Activated CD8-positive, alpha-beta memory T cell treated with anti-CD3 and anti-CD28 coated beads for 36 hours (primary cell): ENCODE measurements around the gene NR2F6. TPM values are rescaled to one million over a fixed set of nuclear protein-coding genes. Genes with fewer than 3 reads are reported as not detected.
"Not testable (repeated sequence)": the region's sequence is repeated elsewhere in the genome, so short reads cannot be mapped to it uniquely, and the experiment has no call there.

Source experiments
- CTCF ChIA-PET: fragments of 350-600 bp; sonication (Branson Sonifier 250); formaldehyde crosslinking; loops from one replicate; lab custom pipeline; 2021; ENCODE audit warnings: antibody characterized with exemption; lab: Charles Lee
- POLR2A ChIA-PET: fragments of 350-600 bp; sonication (Branson Sonifier 250); formaldehyde crosslinking; loops from one replicate; lab custom pipeline; 2021; ENCODE audit warnings: antibody characterized with exemption; lab: Charles Lee
- total RNA-seq, 2 experiments: library from RNA; stranded (reverse); gene quantifications; one replicate each; pipeline ENCODE4 v1.2.3, GENCODE V29; 2021

NR2F6 gene
- total RNA-seq, 2 experiments from 2014 or later, result 9.7 to 10.3 TPM

DNA sequence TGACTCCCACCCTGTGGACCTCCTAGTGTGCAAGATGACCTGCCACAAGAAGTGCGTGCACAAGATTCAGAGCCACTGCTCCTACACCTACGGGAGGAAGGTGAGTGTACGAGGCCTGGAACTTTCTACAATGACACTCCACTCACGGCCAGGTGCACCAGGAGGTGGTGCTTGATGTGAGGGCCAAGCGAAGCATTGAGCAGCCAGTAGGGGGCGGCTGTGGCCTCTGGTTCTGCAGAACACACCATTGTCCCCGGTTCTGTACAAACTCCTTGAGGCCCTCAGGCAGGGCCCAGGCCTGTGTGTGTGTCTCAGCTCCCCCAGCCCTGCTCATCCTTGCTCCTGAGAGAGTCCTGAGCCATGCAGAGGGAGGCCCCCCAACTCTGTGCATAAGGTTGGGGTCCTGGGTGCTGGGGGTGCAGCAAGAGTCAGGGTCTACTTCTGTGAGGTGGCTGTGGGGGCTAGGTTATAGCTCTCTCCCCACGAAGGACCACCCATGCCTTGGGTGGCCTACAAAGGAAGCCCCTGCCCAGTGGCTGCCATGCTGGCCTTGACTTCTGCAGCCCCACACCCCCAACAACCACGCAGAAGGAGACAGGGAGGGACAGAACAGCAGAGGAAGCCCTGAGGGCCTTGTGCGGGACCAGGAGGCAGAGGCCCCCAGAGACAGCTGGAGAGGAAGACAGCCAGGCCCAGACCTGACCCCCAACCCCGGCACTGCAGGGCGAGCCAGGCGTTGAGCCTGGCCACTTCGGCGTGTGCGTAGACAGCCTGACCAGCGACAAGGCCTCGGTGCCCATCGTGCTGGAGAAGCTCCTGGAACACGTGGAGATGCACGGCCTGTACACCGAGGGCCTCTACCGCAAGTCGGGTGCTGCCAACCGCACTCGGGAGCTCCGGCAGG, 40.2 kb downstream of the NR2F6 start:
- CTCF ChIA-PET, result interaction anchor here (0.6 to 1.9 kb wide), 4 partner anchors 9 to 107 kb away, joined by 4 to 7 read pairs (median 6); partner anchors contain the start of genes USE1 and USHBP1
- POLR2A ChIA-PET, result no interaction called here

GRCh38 chr19:17202713-17203112, 43.0 kb downstream of the NR2F6 start:
- CTCF ChIA-PET, result no interaction called here

DNA sequence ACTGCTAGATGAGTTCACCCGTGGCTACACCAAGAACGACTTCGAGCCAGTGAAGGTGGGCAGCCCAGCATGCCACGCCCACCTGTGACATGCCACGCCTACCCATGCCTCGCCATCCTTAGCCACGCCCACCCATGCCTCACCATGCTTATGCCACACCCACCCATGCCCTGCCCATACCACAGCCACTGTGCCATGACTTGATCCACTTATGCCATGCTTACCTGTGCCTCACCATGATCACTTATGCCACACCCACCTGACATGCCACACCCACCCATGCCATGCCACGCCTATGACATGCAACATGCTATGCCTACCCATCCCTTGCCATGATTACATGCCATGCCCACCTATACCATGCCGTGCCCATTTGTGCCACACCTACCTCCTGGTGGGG, 43.5 kb downstream of the NR2F6 start:
- ChIA-PET POLR2A (no interaction called here), CTCF (no interaction called here)

More at GRCh38 chr19:17202713-17203112, 43.0 kb downstream of the NR2F6 start:
- POLR2A ChIA-PET, result no interaction called here

GRCh38 chr19:17200408-17201079, 45.2 kb downstream of the NR2F6 start:
- CTCF ChIA-PET, result no interaction called here
- POLR2A ChIA-PET, result no interaction called here

DNA sequence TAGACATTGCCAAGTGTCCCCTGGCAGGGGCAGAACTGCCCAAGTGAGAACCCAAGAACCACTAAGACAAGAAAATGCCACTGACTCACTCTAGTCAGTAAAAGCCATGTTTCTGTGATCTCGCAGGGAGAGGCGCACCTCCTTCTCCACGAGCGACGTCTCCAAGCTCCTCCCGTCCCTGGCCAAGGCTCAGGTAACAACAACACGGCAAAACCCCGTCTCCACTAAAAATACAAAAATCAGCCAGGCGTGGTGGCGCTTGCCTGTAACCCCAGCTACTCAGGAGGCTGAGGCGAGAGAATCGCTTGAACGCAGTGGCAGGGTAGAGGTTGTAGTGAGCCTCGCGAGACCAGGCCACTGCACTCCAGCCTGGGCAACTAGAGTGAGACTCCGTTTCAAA, 48.1 kb downstream of the NR2F6 start:
- CTCF ChIA-PET, result no interaction called here
- POLR2A ChIA-PET, result no interaction called here

- POLR2A ChIA-PET, result no interaction called here
- CTCF ChIA-PET, result interaction anchor here (0.7 kb wide), 1 partner anchor 53 kb away, joined by 3 read pairs; no protein-coding TSS in a partner anchor
Measured at GRCh38 chr19:17196610-17197009, 49.1 kb downstream of the NR2F6 start.

GRCh38 chr19:17195106-17195505, 50.6 kb downstream of the NR2F6 start:
- POLR2A ChIA-PET, result no interaction called here
- CTCF ChIA-PET, result no interaction called here

- ChIA-PET POLR2A (no interaction called here), CTCF (no interaction called here)
Measured at GRCh38 chr19:17194608-17195007, 51.1 kb downstream of the NR2F6 start.

GRCh38 chr19:17192751-17193150, 53.0 kb downstream of the NR2F6 start:
- CTCF ChIA-PET, result interaction anchor here (1.0 to 1.4 kb wide), 2 partner anchors 8 to 90 kb away, joined by 4 to 5 read pairs; no protein-coding TSS in a partner anchor

DNA sequence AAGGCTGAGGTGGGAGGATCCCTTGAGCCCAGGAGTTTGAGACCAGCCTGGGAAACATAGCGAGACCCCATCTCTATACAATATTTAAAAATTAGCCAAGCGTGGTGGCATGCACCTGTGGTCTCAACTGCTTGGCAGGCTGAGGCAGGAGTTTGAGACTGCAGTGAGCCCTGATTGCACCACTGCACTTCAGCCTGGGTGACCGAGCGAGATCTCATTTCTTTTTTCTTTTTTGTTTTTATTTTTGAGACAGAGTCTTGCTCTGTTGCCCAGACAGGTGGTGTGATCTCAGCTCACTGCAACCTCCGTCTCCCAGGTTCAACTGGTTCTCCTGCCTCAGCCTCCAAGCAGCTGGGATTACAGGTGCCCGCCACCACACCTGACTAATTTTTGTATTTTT, 54.0 kb downstream of the NR2F6 start:
- CTCF ChIA-PET, result interaction anchor here (0.7 to 1.0 kb wide), 3 partner anchors 21 to 431 kb away, joined by 4 to 5 read pairs (median 4); no protein-coding TSS in a partner anchor
- POLR2A ChIA-PET, result not testable (repeated sequence)

More at GRCh38 chr19:17192751-17193150, 53.0 kb downstream of the NR2F6 start:
- POLR2A ChIA-PET, result interaction anchor here (1.2 kb wide), 1 partner anchor 22 kb away, joined by 4 read pairs; the partner anchor contains the start of gene USE1

GRCh38 chr19:17185590-17185989, 60.1 kb downstream of the NR2F6 start:
- ChIA-PET POLR2A (interaction anchor here (0.5 kb wide), 1 partner anchor 76 kb away, joined by 5 read pairs; no protein-coding TSS in a partner anchor), CTCF (interaction anchor here (0.5 kb wide), 1 partner anchor 194 kb away, joined by 6 read pairs; no protein-coding TSS in a partner anchor)

DNA sequence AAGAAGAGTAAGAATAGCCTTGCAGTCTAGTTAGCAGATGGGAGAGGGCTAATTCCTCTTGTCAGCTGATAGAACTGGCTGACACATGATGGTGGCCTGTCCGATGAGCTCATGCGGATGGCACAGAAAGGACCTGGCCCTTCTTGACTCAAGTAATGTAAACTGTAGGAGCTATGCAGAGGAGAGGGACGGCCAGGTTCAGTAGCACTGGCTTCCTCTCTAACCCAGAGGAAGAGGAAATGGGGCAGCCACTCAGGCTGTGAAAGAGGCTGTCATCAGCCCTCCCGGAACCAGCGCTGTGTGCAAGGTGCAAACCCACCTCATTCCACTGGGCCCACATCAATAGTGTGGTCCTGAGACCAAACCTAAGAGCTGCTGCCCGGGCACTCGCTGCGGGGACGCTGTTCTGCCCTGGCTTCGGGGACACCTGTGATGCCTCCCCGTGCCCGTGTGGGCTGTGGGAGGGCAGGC, 61.3 kb downstream of the NR2F6 start:
- ChIA-PET CTCF (interaction anchor here (0.6 to 1.5 kb wide), 5 partner anchors 9 to 121 kb away, joined by 3 to 5 read pairs (median 4); partner anchors contain the start of gene USE1), POLR2A (interaction anchor here (0.5 to 1.9 kb wide), 6 partner anchors 11 to 321 kb away, joined by 3 to 8 read pairs (median 4); partner anchors contain the start of genes MYO9B and USE1)

DNA sequence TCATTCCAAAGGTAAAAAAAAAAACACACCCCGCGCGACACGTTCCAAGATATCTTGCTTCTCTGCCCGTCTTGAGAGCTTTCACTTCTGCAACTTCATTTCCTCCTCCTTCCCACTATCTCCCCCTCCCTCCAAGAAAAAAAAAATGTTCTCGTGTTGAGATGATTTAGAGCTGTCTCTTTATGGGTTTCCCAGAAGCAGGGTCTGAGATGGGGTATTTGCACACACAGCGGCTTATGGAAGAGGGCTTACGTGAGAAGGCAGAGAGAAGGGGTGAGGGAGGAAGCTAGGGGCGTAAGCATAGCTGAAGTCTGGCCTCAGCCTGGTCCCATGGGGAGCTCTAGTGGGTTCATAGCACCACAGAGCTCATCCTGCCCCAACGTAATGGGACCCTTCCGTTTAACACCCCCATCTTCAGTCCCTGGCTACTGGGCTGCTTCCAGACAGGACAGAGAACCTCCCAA, 61.8 kb downstream of the NR2F6 start:
- ChIA-PET POLR2A (interaction anchor here (0.6 to 1.9 kb wide), 5 partner anchors 10 to 320 kb away, joined by 3 to 8 read pairs (median 3); partner anchors contain the start of genes MYO9B and USE1), CTCF (interaction anchor here (0.6 to 1.5 kb wide), 6 partner anchors 9 to 121 kb away, joined by 3 to 5 read pairs (median 4); partner anchors contain the start of gene USE1)

- POLR2A ChIA-PET, result interaction anchor here (0.6 to 1.9 kb wide), 4 partner anchors 32 to 568 kb away, joined by 3 to 8 read pairs (median 4); partner anchors contain the start of genes FCHO1, MYO9B and USE1
- CTCF ChIA-PET, result interaction anchor here (0.7 to 1.5 kb wide), 5 partner anchors 10 to 99 kb away, joined by 3 to 5 read pairs (median 4); partner anchors contain the start of gene USE1
Measured at GRCh38 chr19:17183271-17183761, 62.4 kb downstream of the NR2F6 start.

Other genes starting within 250 kb of the NR2F6 start
- gene CPAMD8, start 219.1 kb downstream of the NR2F6 start, total RNA-seq, result under 1 TPM in 1 of 2 experiments, not detected in 1; 0.15 TPM
- 10 to 100 TPM; 33.8 TPM for gene HAUS8, start 170.5 kb downstream of the NR2F6 start, total RNA-seq
- 100 to 1,000 TPM; 100 to 105 TPM for gene MYO9B, start 170.1 kb downstream of the NR2F6 start, total RNA-seq
- 10 to 100 TPM; 25.7 to 26.4 TPM for gene USE1, start 30.6 kb downstream of the NR2F6 start, total RNA-seq
- 10 to 100 TPM; 20.4 to 22.9 TPM for gene OCEL1, start 19.7 kb downstream of the NR2F6 start, total RNA-seq
- gene USHBP1, start 18.8 kb upstream of the NR2F6 start, total RNA-seq, result under 1 TPM in 1 of 2 experiments, not detected in 1; 0.06 TPM
- 100 to 1,000 TPM; 129 to 131 TPM for gene BABAM1, start 21.5 kb upstream of the NR2F6 start, total RNA-seq
- 10 to 100 TPM; 20.6 to 21.0 TPM for gene ANKLE1, start 36.0 kb upstream of the NR2F6 start, total RNA-seq
- 1 to 10 TPM; 4.9 to 5.6 TPM for gene ABHD8, start 57.5 kb upstream of the NR2F6 start, total RNA-seq
- gene MRPL34, start 60.0 kb upstream of the NR2F6 start, total RNA-seq, result 100 to 1,000 TPM; 126 to 132 TPM
- 10 to 100 TPM; 44.1 to 45.9 TPM for gene DDA1, start 63.6 kb upstream of the NR2F6 start, total RNA-seq
- gene ANO8, start 88.9 kb upstream of the NR2F6 start, total RNA-seq, result 1 to 10 TPM; 3.2 TPM
- 10 to 100 TPM; 55.8 to 56.8 TPM for gene GTPBP3, start 91.6 kb upstream of the NR2F6 start, total RNA-seq
- not detected for gene PLVAP, start 131.4 kb upstream of the NR2F6 start, total RNA-seq
- 1 to 10 TPM; 1.3 to 1.4 TPM for gene CCDC194, start 148.3 kb upstream of the NR2F6 start, total RNA-seq
- 100 to 1,000 TPM; 121 to 126 TPM for gene BST2, start 159.7 kb upstream of the NR2F6 start, total RNA-seq
- gene MVB12A, start 174.1 kb upstream of the NR2F6 start, total RNA-seq, result 10 to 100 TPM; 36.1 to 38.2 TPM
- not detected for gene TMEM221, start 202.7 kb upstream of the NR2F6 start, total RNA-seq
- not detected for gene NXNL1, start 215.0 kb upstream of the NR2F6 start, total RNA-seq
- gene SLC27A1, start 224.6 kb upstream of the NR2F6 start, total RNA-seq, result 1 to 10 TPM; 2.5 to 3.2 TPM